H1 (cell line): Measurements from ENCODE around the gene CA10. TPM values are rescaled to one million over a fixed set of nuclear protein-coding genes. Genes with fewer than 3 reads are reported as not detected.

Experiments used
- CTCF ChIA-PET: fragments of 300-600 bp; sonication (Branson Sonifier 250); formaldehyde crosslinking; loops from one replicate; lab custom pipeline; 2021; ENCODE audit not compliant: partially characterized antibody; lab: Charles Lee
- POLR2A ChIA-PET: fragments of 300-600 bp; sonication (Branson Sonifier 250); formaldehyde crosslinking; loops from one replicate; lab custom pipeline; 2021; ENCODE audit warnings: inconsistent platforms; ENCODE audit not compliant: partially characterized antibody; lab: Charles Lee
- DNase-seq, 2 experiments: peaks; one replicate each; pipeline versions ENCODE4 v3.0.0 to v3.0.0-alpha.2; 2010 to 2022; ENCODE audit warnings: low spot score in 2 of 2, low read depth in 1 of 2, mixed read lengths in 1 of 2
- FAIRE-seq: peaks from 2 replicates; lab custom pipeline; 2011; peaks lifted over from hg19 to GRCh38; lab: Jason Lieb, UNC
- H2AFZ ChIP-seq: 2 replicates; pipeline ENCODE4 v1.8.1; 2012; ENCODE audit warnings: low read length, inconsistent platforms
- H2AK5ac ChIP-seq: 2 replicates; pipeline ENCODE4 v1.6.1; 2013; ENCODE audit warnings: low read depth, low read length
- H2BK120ac ChIP-seq: replicated peaks from 2 replicates; pipeline ENCODE3; 2013; ENCODE audit warnings: low read depth, low read length, inconsistent platforms
- H2BK12ac ChIP-seq: 2 replicates; pipeline ENCODE4 v1.6.1; 2013; ENCODE audit warnings: low read depth, low read length
- H2BK15ac ChIP-seq: 2 replicates; pipeline ENCODE4 v1.6.1; 2013; ENCODE audit warnings: low read length
- H2BK20ac ChIP-seq: 2 replicates; pipeline ENCODE4 v1.6.1; 2013; ENCODE audit warnings: low read length
- H2BK5ac ChIP-seq: 2 replicates; pipeline ENCODE4 v1.6.1; 2013; ENCODE audit warnings: low read depth, low read length
- H3K14ac ChIP-seq: 2 replicates; pipeline ENCODE4 v1.6.1; 2013; ENCODE audit warnings: inconsistent platforms; ENCODE audit not compliant: insufficient read length
- H3K18ac ChIP-seq: 2 replicates; pipeline ENCODE4 v1.6.1; 2013; ENCODE audit warnings: low read length; ENCODE audit errors: extremely low read depth
- H3K23ac ChIP-seq: 2 replicates; pipeline ENCODE4 v1.6.1; 2013; ENCODE audit warnings: inconsistent platforms; ENCODE audit not compliant: insufficient read length
- H3K23me2 ChIP-seq: 2 replicates; pipeline ENCODE4 v1.6.1; 2013; ENCODE audit warnings: low read depth, low read length
- H3K27ac ChIP-seq: 2 replicates; pipeline ENCODE4 v1.6.1; 2011; ENCODE audit warnings: low read depth, low read length, inconsistent platforms
- H3K27me3 ChIP-seq, 4 experiments: replicated peaks in 1 of 4; 1 replicate in 1 of 4; 2 replicates in 3 of 4; pipeline versions ENCODE4 v1.6.1 to v1.8.1; 2011 to 2013; ENCODE audit warnings: low read length in 3 of 4, mild to moderate bottlenecking in 3 of 4, inconsistent platforms in 2 of 4, mixed read lengths in 2 of 4, moderate library complexity in 1 of 4; ENCODE audit not compliant: control insufficient read depth in 3 of 4, insufficient read depth in 3 of 4; ENCODE audit errors: extremely low read depth in 1 of 4
- H3K36me3 ChIP-seq, 4 experiments: 2 replicates each; pipeline versions ENCODE4 v1.6.1 to v1.8.1; 2011 to 2013; ENCODE audit warnings: mild to moderate bottlenecking in 4 of 4, low read length in 3 of 4, moderate library complexity in 2 of 4, control low read depth in 1 of 4, inconsistent platforms in 1 of 4; ENCODE audit not compliant: insufficient read depth in 4 of 4, control insufficient read depth in 2 of 4
- H3K4ac ChIP-seq: replicated peaks from 2 replicates; pipeline ENCODE3; 2013; ENCODE audit warnings: low read length, low read depth, mixed read lengths, inconsistent platforms; ENCODE audit not compliant: insufficient read length
- H3K4me1 ChIP-seq, 4 experiments: replicated peaks in 1 of 4; 1 replicate in 1 of 4; 2 replicates in 3 of 4; pipeline versions ENCODE4 v1.6.1 to v1.8.1; 2011 to 2013; ENCODE audit warnings: low read length in 3 of 4, inconsistent platforms in 2 of 4, mixed read lengths in 1 of 4; ENCODE audit not compliant: insufficient read depth in 4 of 4, control insufficient read depth in 3 of 4
- H3K4me2 ChIP-seq, 2 experiments: 2 replicates each; pipeline versions ENCODE4 v1.6.1 to v1.8.1; 2011 to 2013; ENCODE audit warnings: low read depth in 2 of 2, low read length in 2 of 2, control low read depth in 1 of 2, inconsistent platforms in 1 of 2, mild to moderate bottlenecking in 1 of 2; ENCODE audit not compliant: insufficient read depth in 1 of 2
- H3K4me3 ChIP-seq, 4 experiments: fragments of 200-600, 300-600 bp in 1 of 4; sonication (generic), shearing (Covaris generic), sonication (Bioruptor Twin) in 1 of 4; 2 replicates each; pipeline versions ENCODE4 v1.5.1 to v1.8.1; 2011 to 2016; ENCODE audit warnings: low read length in 4 of 4, low read depth in 3 of 4, control low read depth in 2 of 4, inconsistent platforms in 2 of 4, mild to moderate bottlenecking in 2 of 4, mixed read lengths in 1 of 4, moderate library complexity in 1 of 4; ENCODE audit not compliant: insufficient read depth in 2 of 4; ENCODE audit errors: extremely low read depth in 1 of 4
- H3K56ac ChIP-seq: replicated peaks from 2 replicates; pipeline ENCODE3; 2013; ENCODE audit warnings: low read depth, mild to moderate bottlenecking, mixed read lengths, low read length, inconsistent platforms; ENCODE audit not compliant: insufficient read length
- H3K79me1 ChIP-seq: 2 replicates; pipeline ENCODE4 v1.6.1; 2013; ENCODE audit warnings: low read depth, low read length, control low read depth
- H3K79me2 ChIP-seq, 2 experiments: 2 replicates each; pipeline versions ENCODE4 v1.6.1 to v1.8.1; 2012 to 2013; ENCODE audit warnings: low read length in 2 of 2, mild to moderate bottlenecking in 2 of 2, inconsistent platforms in 1 of 2; ENCODE audit not compliant: insufficient read depth in 2 of 2, control insufficient read depth in 1 of 2
- H3K9ac ChIP-seq, 4 experiments: replicated peaks in 1 of 4; 1 replicate in 1 of 4; 2 replicates in 3 of 4; pipeline versions ENCODE4 v1.6.1 to v1.8.1; 2011 to 2013; ENCODE audit warnings: low read depth in 3 of 4, low read length in 3 of 4, control low read depth in 2 of 4, mild to moderate bottlenecking in 2 of 4, moderate library complexity in 2 of 4, inconsistent platforms in 1 of 4; ENCODE audit errors: extremely low read depth in 1 of 4
- H3K9me3 ChIP-seq, 2 experiments: 2 replicates each; pipeline versions ENCODE4 v1.6.1 to v1.8.1; 2012 to 2013; ENCODE audit warnings: mild to moderate bottlenecking in 2 of 2, moderate library complexity in 2 of 2, control low read depth in 1 of 2, inconsistent platforms in 1 of 2, low read depth in 1 of 2, low read length in 1 of 2, mixed read lengths in 1 of 2; ENCODE audit not compliant: insufficient read depth in 2 of 2
- H4K20me1 ChIP-seq, 2 experiments: replicated peaks in 1 of 2; 2 replicates each; pipeline versions ENCODE3 to v1.8.1; 2011 to 2013; ENCODE audit warnings: inconsistent platforms in 2 of 2, low read length in 2 of 2, mild to moderate bottlenecking in 1 of 2; ENCODE audit not compliant: insufficient read depth in 2 of 2, control insufficient read depth in 1 of 2
- H4K5ac ChIP-seq: 2 replicates; pipeline ENCODE4 v1.6.1; 2013; ENCODE audit warnings: low read length, low read depth, mixed read lengths, inconsistent platforms; ENCODE audit not compliant: insufficient read length
- H4K8ac ChIP-seq: 2 replicates; pipeline ENCODE4 v1.8.0; 2013; ENCODE audit warnings: mild to moderate bottlenecking, moderate library complexity, low read length, inconsistent platforms; ENCODE audit not compliant: insufficient read depth; ENCODE audit errors: extremely low read depth
- H4K91ac ChIP-seq: replicated peaks from 2 replicates; pipeline ENCODE3; 2013; ENCODE audit warnings: low read length, mixed read lengths, inconsistent platforms; ENCODE audit not compliant: insufficient read length
- MAFK ChIP-seq: IDR thresholded peaks from 2 replicates; pipeline ENCODE4 v1.6.1; 2012; ENCODE audit warnings: low read depth, mild to moderate bottlenecking, improper control_type of control experiment, low read length
- SUZ12 ChIP-seq: fragments of 200-600 bp; sonication (generic); IDR thresholded peaks from 2 replicates; pipeline ENCODE4 v1.6.1; 2012; ENCODE audit warnings: mild to moderate bottlenecking, inconsistent platforms, low read length, moderate library complexity, mixed read lengths
- TAF1 ChIP-seq: IDR thresholded peaks from 2 replicates; pipeline ENCODE4 v1.6.1; 2011; ENCODE audit warnings: mild to moderate bottlenecking, low read depth, low read length
- WGBS, 2 experiments: shearing (Covaris generic) in 1 of 2; methylation state at CpG; one replicate each; pipeline versions ENCODE4 v1.1.6 to v1.1.7; 2013 to 2015; ENCODE audit warnings: low lambda C conversion rate in 2 of 2, mixed read lengths in 2 of 2, inconsistent platforms in 1 of 2, low coverage in 1 of 2, missing lambda C conversion rate in 1 of 2; ENCODE audit not compliant: insufficient replicate concordance in 2 of 2, insufficient coverage in 1 of 2, insufficient read length in 1 of 2; ENCODE audit errors: extremely low coverage in 1 of 2, missing lambda C conversion rate in 1 of 2; 5-methylcytosine and 5-hydroxymethylcytosine counted together
- polyA plus RNA-seq, 7 experiments: library from polyadenylated mRNA; depleted of rRNA in 3 of 7; stranded (reverse) in 5 of 7; unstranded in 2 of 7; fragments of >200 nt in 5 of 7; fragments of 200-250 nt in 2 of 7; gene quantifications; 1 replicate in 5 of 7; 2 replicates in 1 of 7; 4 replicates in 1 of 7; pipeline versions ENCODE4 v1.2.1 to v1.2.3, GENCODE V29; 2011 to 2013; ENCODE audit warnings: missing spikeins in 2 of 7, mixed read lengths in 2 of 7
- total RNA-seq: library from RNA; stranded (reverse); fragmentation: NEBNext Ultra II Directional; extraction: Animal tissue kit (Norgen Biotek cat#: 25700); gene quantifications from 2 replicates; pipeline ENCODE4 v1.2.1, GENCODE V29; 2021

The CA10 gene
- total and polyA plus RNA-seq, 2 of the 8 experiments (the other 6 are each of a cell fraction or from before 2014, with no cell fraction given) = 0.60 to 0.63 TPM

DNA sequence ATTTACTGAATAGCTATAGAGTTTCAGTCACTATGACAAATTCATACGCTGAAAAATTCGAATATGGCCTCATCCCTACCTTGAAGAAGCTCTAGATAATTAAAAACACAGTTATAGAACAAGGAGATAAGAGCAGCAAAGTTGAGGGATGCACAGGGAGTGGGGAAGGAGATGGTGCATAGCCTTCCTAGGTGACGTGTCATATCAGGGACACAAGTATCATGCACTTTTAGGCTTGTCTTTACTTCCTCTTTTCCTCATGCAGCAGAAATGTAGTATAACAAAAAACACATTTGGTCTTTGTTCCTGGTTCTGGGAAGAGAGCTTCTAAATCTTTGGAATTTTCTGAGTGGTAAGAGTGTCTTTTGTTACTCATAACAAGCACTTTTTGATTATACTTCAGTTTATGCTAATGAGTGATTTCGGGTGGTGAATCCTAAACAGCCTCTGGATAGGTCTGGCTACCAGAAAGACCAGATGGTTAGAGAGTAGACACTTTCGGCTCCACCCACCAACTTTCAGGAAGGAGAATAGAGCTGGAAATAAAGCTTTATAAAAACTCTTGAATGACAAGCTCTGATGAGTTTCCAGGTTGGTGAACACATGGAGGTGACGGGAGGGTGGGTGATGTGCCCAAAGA lies 556.8 kb downstream of the CA10 start:
- FAIRE-seq = no peak
- H2BK5ac ChIP-seq = no peak overlapping the region
- H3K23ac ChIP-seq = no peak overlapping the region
- TF ChIP-seq TAF1 = no peak
- no peak for TF ChIP-seq MAFK
- TF ChIP-seq SUZ12 = no peak
- WGBS, 2 experiments = 87% methylated on average over 6 of the region's 6 CpGs; no CpG with 5 or more reads in 1 of the 2 experiments
- H2AK5ac ChIP-seq = no peak overlapping the region; the same call in 1 of the 2 replicates
- H3K23me2 ChIP-seq = no peaks in the 10 kb centered on the region
- no peak overlapping the region for H2BK12ac ChIP-seq
- H3K56ac ChIP-seq = no peak overlapping the region
- H4K5ac ChIP-seq = no peak overlapping the region
- H3K79me2 ChIP-seq = no peaks in the 10 kb centered on the region
- H3K14ac ChIP-seq = no peak overlapping the region
- CTCF ChIA-PET = interaction anchor here (0.6 to 1.8 kb wide), 4 partner anchors 17 to 305 kb away, joined by 3 to 5 read pairs (median 3); no protein-coding TSS in a partner anchor
- H3K4me2 ChIP-seq = no peak overlapping the region
- no peaks in the 10 kb centered on the region for H3K79me1 ChIP-seq
- no peak overlapping the region for H2BK120ac ChIP-seq
- H3K4me3 ChIP-seq = no peak overlapping the region
- peaks cover 0 to 3% (median 0%) of the 10 kb centered on the region in 4 experiments; a peak in 3 of 7 replicates for H3K27me3 ChIP-seq
- no peaks in the 10 kb centered on the region for H3K9me3 ChIP-seq
- H3K18ac ChIP-seq = no peak overlapping the region
- H3K9ac ChIP-seq = no peak overlapping the region
- no peak overlapping the region for H4K91ac ChIP-seq
- H3K27ac ChIP-seq = no peak overlapping the region
- H3K36me3 ChIP-seq = no peaks in the 10 kb centered on the region
- no peak overlapping the region for H2BK15ac ChIP-seq
- no peak overlapping the region for H2BK20ac ChIP-seq
- H4K8ac ChIP-seq = no peak overlapping the region
- H3K4me1 ChIP-seq = peaks cover 2 to 10% (median 4%) of the 10 kb centered on the region in 4 experiments; a peak in 6 of 7 replicates
- H2AFZ ChIP-seq = no peak overlapping the region
- H4K20me1 ChIP-seq = no peaks in the 10 kb centered on the region
- DNase-seq = no peak
- H3K4ac ChIP-seq = no peak overlapping the region
- POLR2A ChIA-PET = no interaction called here
